Activated T-cell treated with anti-CD3 and anti-CD28 coated beads, Interleukin-2, amount 50 U/mL, for 24 hours (primary cell): ENCODE results near the gene CEP135.
"Not testable (repeated sequence)": the region's sequence is repeated elsewhere in the genome, so short reads cannot be mapped to it uniquely, and the experiment has no call there.

Experiments
- DNase-seq: peaks from one replicate; pipeline ENCODE4 v3.0.0-alpha.2; 2020
- H3K27ac Mint-ChIP-seq: 2 replicates; pipeline ENCODE4 v1.8.0; 2020; ENCODE audit warnings: mild to moderate bottlenecking, mixed read lengths
- H3K27me3 Mint-ChIP-seq: 2 replicates; pipeline ENCODE4 v1.8.0; 2020; ENCODE audit warnings: mixed read lengths
- H3K36me3 Mint-ChIP-seq: 2 replicates; pipeline ENCODE4 v1.8.0; 2020; ENCODE audit warnings: low read depth, mixed read lengths
- H3K4me1 Mint-ChIP-seq: 2 replicates; pipeline ENCODE4 v1.8.0; 2020; ENCODE audit warnings: low read depth, mixed read lengths
- H3K4me3 Mint-ChIP-seq: 2 replicates; pipeline ENCODE4 v1.8.0; 2020; ENCODE audit warnings: mild to moderate bottlenecking, moderate library complexity, mixed read lengths
- H3K9me3 Mint-ChIP-seq: 2 replicates; pipeline ENCODE4 v1.8.0; 2020; ENCODE audit warnings: mixed read lengths

CEP135 gene

DNA sequence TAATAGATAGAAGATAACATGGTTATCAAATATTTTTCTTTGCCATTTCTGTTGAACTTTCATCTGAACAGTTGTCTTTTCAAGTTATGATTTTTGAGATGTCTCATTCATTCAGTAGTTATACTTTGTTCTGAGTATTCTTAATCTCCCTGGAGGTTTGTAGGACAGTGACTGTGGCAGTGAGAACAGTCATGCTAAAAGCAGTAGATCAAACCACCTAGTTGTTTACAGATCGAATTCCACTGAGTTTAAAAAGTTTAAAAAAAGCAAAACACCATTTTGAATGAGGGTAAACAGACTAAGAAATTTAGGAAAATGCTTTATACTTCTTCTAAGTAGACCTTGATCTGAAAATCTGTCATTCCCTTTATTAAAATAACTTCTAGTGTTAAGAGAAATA, 107.2 kb downstream of the CEP135 start:
- Mint-ChIP-seq H3K4me3 (no peak overlapping the region), H3K4me1 (peaks cover 3% of the 10 kb centered on the region), H3K27me3 (peaks cover 57% of the 10 kb centered on the region), H3K9me3 (no peaks in the 10 kb centered on the region), H3K36me3 (no peaks in the 10 kb centered on the region), H3K27ac (no peak overlapping the region)
- DNase-seq = no peak

GRCh38 chr4:56058555-56058954, 109.8 kb downstream of the CEP135 start:
- peaks cover 43% of the 10 kb centered on the region for H3K27me3 Mint-ChIP-seq

DNA sequence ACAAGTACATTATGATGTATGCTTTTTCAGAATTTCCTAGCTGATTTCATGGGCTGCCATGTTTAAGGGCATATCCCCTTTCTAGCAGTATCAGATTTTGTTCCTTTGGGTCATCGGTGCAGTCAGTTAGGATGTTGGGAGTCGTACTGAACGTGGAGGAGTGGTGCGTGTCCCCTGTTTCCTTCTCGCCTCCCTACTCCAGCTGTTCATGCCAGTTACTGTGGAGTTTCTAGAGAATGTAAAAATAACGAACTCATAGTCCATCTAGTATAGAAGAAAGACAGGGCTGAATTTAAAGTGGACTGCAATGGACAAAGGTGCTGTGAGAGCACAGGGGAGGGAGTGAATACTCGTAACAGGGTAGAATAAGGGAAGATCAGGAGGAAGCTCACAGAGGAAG, 111.3 kb downstream of the CEP135 start:
- Mint-ChIP-seq H3K4me3 (no peak overlapping the region), H3K9me3 (no peaks in the 10 kb centered on the region), H3K27ac (no peak overlapping the region), H3K36me3 (no peaks in the 10 kb centered on the region), H3K27me3 (peaks cover 31% of the 10 kb centered on the region), H3K4me1 (no peaks in the 10 kb centered on the region)
- no peak for DNase-seq

More at GRCh38 chr4:56058555-56058954, 109.8 kb downstream of the CEP135 start:
- no peaks in the 10 kb centered on the region for H3K36me3 Mint-ChIP-seq
- no peaks in the 10 kb centered on the region for H3K4me1 Mint-ChIP-seq
- no peak overlapping the region for H3K4me3 Mint-ChIP-seq
- no peak overlapping the region for H3K27ac Mint-ChIP-seq
- H3K9me3 Mint-ChIP-seq = no peaks in the 10 kb centered on the region
- no peak for DNase-seq

DNA sequence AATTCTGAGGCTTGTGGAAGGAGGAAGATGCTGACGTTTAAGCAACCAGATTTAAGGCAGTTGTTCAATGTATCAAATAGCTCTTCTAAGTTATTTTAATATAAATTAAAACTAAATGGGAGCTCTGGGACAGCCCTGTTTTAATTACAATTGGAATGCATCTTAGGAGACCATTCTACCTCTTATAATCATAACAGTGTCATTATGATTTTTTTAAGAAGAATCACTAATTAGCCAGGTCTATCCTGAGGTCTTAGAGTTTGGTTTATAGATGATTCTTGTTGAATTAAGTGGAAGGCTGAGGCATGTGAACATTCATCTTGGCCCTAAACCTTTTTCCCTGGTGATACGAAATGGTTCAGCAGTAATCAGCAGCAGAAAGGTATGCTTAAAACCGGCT, 113.4 kb downstream of the CEP135 start:
- Mint-ChIP-seq H3K27ac (no peak overlapping the region), H3K4me3 (no peak overlapping the region), H3K36me3 (no peaks in the 10 kb centered on the region), H3K4me1 (no peaks in the 10 kb centered on the region), H3K9me3 (no peaks in the 10 kb centered on the region), H3K27me3 (peaks cover 33% of the 10 kb centered on the region)
- no peak for DNase-seq

- Mint-ChIP-seq H3K9me3 (no peaks in the 10 kb centered on the region), H3K4me3 (no peak overlapping the region), H3K27me3 (peaks cover 30% of the 10 kb centered on the region), H3K36me3 (no peaks in the 10 kb centered on the region), H3K4me1 (no peaks in the 10 kb centered on the region), H3K27ac (no peak overlapping the region)
- no peak for DNase-seq
Observed at GRCh38 chr4:56062526-56063145, 113.9 kb downstream of the CEP135 start.

DNA sequence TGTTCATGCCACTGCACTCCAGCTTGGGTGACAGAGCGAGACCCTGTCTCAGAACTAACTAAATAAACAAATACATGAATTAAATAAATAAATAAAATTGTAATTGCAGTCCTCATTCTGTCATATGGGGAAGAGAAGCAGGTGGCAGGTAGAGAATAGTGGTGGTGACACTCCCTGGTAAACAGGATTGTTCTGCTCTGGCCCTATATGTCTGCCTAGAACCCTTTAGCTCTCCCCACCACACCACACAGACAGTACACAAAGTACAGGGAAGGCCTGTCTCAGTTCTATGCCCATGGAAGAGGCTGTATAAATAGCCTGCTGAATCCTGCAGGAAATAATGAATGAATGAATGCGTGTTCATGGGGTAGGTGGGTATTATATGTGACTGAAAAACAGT, 117.7 kb downstream of the CEP135 start:
- H3K27me3 Mint-ChIP-seq = peaks cover 23% of the 10 kb centered on the region
- no peaks in the 10 kb centered on the region for H3K9me3 Mint-ChIP-seq
- no peak overlapping the region for H3K27ac Mint-ChIP-seq
- DNase-seq = no peak
- no peak overlapping the region for H3K4me3 Mint-ChIP-seq
- no peaks in the 10 kb centered on the region for H3K36me3 Mint-ChIP-seq
- H3K4me1 Mint-ChIP-seq = no peaks in the 10 kb centered on the region

DNA sequence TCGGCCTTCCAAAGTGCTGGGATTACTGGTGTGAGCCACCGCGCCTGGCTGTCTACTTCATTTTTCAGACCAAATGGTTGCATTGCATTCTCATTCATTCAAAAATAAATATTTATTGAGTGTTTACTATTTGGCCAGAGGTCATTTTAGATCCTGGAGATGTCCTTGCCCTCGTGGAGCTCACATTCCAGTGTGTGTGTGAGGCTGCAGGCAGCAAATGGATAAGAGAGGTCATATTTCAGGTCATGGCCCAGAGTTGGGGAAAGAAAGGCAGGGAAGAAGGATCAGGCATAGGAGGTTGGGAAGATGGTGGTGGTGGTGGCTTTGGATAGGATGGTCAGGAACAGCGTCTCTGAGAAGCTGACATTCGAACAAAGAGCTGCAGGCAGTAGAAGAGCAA, 119.1 kb downstream of the CEP135 start:
- no peak overlapping the region for H3K4me3 Mint-ChIP-seq
- H3K9me3 Mint-ChIP-seq = no peaks in the 10 kb centered on the region
- no peaks in the 10 kb centered on the region for H3K36me3 Mint-ChIP-seq

DNA sequence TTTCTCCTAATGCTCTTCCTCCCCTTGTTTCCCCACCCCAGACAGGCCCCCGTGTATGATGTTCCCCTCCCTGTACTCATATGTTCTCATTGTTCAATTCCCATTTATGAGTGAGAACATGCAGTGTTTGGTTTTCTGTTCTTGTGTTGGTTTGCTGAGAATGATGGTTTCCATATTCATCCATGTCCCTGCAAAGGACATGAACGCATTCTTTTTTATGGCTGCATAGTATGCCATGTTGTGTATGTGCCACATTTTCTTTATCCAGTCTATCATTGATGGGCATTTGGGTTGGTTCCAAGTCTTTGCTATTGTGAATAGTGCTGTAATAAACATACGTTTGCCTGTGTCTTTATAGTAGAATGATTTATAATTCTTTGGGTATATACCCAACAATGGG, 124.0 kb downstream of the CEP135 start:
- not testable (repeated sequence) for DNase-seq, H3K9me3 Mint-ChIP-seq, H3K27ac Mint-ChIP-seq, H3K4me3 Mint-ChIP-seq, H3K4me1 Mint-ChIP-seq, H3K36me3 Mint-ChIP-seq
- H3K27me3 Mint-ChIP-seq = peaks cover 13% of the 10 kb centered on the region

More for the DNA sequence above, 119.1 kb downstream of the CEP135 start:
- DNase-seq = no peak
- Mint-ChIP-seq H3K27ac (no peak overlapping the region), H3K4me1 (no peaks in the 10 kb centered on the region), H3K27me3 (peaks cover 23% of the 10 kb centered on the region)

- Mint-ChIP-seq H3K4me3 (no peak overlapping the region), H3K27ac (no peak overlapping the region), H3K9me3 (no peaks in the 10 kb centered on the region), H3K4me1 (no peaks in the 10 kb centered on the region), H3K27me3 (peaks cover 3% of the 10 kb centered on the region), H3K36me3 (no peaks in the 10 kb centered on the region)
- no peak for DNase-seq
Observed at GRCh38 chr4:56077676-56078075, 128.9 kb downstream of the CEP135 start.

GRCh38 chr4:56078866-56079265, 130.1 kb downstream of the CEP135 start:
- no peak for DNase-seq

DNA sequence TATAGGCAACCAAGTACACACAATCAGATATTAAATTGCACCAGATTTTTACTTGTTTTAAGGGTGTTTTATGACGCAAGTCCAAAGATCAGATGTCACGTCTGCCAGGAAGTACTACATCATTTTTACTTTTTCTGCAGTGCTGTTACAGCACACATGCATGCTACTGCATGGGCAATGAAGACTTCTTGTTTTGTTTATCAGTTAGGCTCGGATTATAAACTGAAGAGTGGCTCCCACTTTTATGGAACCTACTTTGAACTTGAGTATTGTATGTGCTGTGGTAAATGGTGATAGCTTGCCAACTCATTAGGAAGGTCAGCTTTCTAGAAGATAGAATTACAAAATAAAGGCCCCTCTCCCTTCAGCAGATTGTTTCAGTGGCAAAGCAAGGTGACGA, 131.6 kb downstream of the CEP135 start:
- Mint-ChIP-seq H3K27me3 (peaks cover 3% of the 10 kb centered on the region), H3K36me3 (no peaks in the 10 kb centered on the region), H3K4me1 (no peaks in the 10 kb centered on the region), H3K4me3 (no peak overlapping the region), H3K9me3 (no peaks in the 10 kb centered on the region), H3K27ac (no peak overlapping the region)
- DNase-seq = no peak

More at GRCh38 chr4:56078866-56079265, 130.1 kb downstream of the CEP135 start:
- Mint-ChIP-seq H3K36me3 (no peaks in the 10 kb centered on the region), H3K4me1 (no peaks in the 10 kb centered on the region), H3K27ac (no peak overlapping the region), H3K4me3 (no peak overlapping the region), H3K9me3 (no peaks in the 10 kb centered on the region), H3K27me3 (peaks cover 3% of the 10 kb centered on the region)

- Mint-ChIP-seq H3K27ac (no peak overlapping the region), H3K9me3 (no peaks in the 10 kb centered on the region), H3K27me3 (peaks cover 3% of the 10 kb centered on the region), H3K4me3 (no peak overlapping the region), H3K4me1 (no peaks in the 10 kb centered on the region), H3K36me3 (no peaks in the 10 kb centered on the region)
- DNase-seq = no peak
Observed at GRCh38 chr4:56082829-56083228, 134.1 kb downstream of the CEP135 start.
